Skeletal muscle satellite cell (primary cell): ENCODE data around the gene SDF4.

Experiments
- H3K27me3 ChIP-seq: 2 replicates; pipeline ENCODE4 v1.7.0; 2013; ENCODE audit warnings: low read length; ENCODE audit not compliant: control insufficient read depth, insufficient read depth
- H3K36me3 ChIP-seq: 2 replicates; pipeline ENCODE4 v1.7.0; 2013; ENCODE audit warnings: mild to moderate bottlenecking, control low read depth, low read length; ENCODE audit not compliant: insufficient read depth
- H3K4me1 ChIP-seq: 2 replicates; pipeline ENCODE4 v1.7.0; 2013; ENCODE audit warnings: low read length; ENCODE audit not compliant: control insufficient read depth, insufficient read depth
- H3K4me2 ChIP-seq: 2 replicates; pipeline ENCODE4 v1.7.0; 2013; ENCODE audit warnings: mild to moderate bottlenecking, low read length
- H3K4me3 ChIP-seq: 2 replicates; pipeline ENCODE4 v1.7.0; 2013; ENCODE audit warnings: low read length
- H3K9ac ChIP-seq: 2 replicates; pipeline ENCODE4 v1.7.0; 2013; ENCODE audit warnings: mild to moderate bottlenecking, low read depth, low read length, moderate library complexity
- H3K9me3 ChIP-seq: replicated peaks from 2 replicates; pipeline ENCODE4 v1.7.0; 2013; ENCODE audit warnings: mild to moderate bottlenecking, control low read depth, low read length

Gene SDF4

DNA sequence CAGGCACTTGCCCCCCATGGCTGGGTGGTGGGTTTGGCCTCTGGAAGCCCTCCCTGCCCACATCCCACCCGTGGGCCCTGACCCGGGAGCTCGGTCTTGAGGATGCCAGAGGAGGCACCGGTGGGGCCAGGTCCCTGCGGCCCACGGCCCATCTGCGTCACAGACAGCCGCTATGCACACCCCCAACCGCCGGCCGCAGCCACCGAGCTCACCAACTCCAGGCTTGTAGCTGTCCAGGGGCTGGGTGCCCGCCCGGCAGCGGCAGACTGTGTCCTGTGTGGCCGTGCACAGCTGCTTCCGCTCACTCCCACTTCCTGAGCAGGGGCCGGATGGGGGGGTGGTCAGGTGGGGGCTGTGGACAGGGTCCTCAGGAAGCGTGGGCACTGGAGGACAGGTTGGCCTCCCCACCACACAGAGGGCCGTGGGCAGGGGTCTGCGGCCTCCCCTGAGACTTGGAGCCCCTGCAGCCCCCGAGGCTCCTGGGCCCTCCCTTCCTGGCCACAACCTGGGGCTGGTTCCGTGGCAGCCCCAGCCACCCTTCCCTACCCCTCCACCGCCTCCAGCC, 18.9 kb downstream of the SDF4 start:
- peak overlapping the region; percentile 52 for H3K4me2 ChIP-seq
- H3K4me3 ChIP-seq: no peak overlapping the region
- H3K27me3 ChIP-seq: no peaks in the 10 kb centered on the region
- no peaks in the 10 kb centered on the region for H3K9me3 ChIP-seq
- no peak overlapping the region for H3K9ac ChIP-seq
- H3K4me1 ChIP-seq: peaks cover 20% of the 10 kb centered on the region
- H3K36me3 ChIP-seq: peaks cover 22% of the 10 kb centered on the region

DNA sequence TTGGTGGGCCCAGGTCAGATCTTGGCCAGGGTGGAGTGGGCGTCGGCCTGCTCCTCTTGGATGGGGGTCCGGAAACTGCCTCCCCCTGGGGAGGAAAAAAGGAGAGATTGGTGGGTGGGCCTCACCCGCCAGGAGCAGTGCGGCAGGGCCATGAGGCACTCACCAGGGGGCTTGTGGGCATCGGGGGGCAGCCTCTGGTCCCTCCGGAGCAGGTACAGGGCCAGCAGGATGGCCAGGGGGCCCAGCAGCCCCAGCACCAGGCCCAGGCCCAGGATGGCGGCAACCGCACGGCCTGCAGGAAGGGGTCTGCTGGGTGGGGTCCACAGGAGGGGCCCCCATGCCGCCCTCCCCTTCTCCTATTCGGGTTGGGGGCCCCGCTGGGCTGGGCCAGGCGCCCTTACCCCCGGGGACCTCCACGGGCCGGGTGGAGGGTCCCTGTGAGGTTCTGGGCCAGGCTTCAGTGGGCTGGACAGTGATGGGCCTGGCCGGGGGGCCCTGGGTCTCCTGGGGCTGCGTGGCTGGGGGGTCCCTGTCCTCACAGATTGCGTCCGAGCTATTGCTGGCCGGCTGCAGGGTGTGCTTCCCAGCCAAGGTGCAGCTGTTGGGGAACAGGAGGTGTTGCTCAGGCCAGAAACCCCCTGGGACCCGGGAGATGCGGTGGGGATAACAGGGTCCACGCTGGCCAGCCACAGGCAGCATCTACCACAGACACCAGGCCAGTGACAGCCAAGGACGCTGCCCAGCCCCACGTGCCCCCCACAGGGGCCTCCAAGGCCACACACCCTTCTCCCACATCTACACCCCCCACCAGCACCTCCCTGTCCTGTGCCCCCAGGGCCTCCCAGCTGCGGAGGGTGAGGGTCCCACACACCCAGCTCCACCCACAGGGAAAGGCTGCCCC, 20.0 kb downstream of the SDF4 start:
- no peak overlapping the region for H3K9ac ChIP-seq
- H3K27me3 ChIP-seq: peaks cover 5% of the 10 kb centered on the region
- no peak overlapping the region for H3K4me3 ChIP-seq

DNA sequence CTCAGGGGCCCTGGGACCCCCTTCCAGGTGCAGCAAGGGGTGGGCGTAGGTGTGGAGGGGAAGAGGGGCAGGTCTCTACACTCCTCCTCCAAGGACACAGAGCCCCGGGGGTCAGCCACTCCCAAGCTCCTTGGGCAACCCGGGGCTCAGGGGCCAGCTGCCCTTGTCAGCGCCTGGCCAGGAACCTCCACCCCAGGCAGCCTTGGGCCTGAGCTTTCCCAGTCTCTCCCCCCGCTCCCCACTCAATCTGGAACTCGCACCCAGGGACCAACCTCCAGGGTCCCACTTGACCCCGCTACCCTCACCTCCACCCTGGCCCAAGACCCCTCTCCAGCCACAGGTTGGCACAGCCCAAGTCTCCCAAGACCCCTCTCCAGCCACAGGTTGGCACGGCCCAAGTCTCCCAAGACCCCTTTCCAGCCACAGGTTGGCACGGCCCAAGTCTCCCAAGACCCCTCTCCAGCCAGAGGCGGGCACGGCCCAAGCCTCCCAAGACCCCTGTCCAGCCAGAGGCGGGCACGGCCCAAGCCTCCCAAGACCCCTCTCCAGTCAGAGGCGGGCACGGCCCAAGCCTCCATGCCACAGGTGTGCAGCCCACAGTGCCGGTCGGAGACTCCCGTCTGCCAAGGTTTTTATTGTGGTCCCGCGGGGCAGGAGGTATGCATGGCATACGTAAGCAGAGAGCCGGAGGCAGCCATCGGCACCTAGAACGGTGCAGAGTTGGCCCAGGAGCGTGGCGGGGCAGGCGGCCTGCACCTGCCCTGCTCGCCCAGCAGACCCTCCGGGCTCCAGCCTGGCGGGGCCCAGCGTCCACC, 20.9 kb downstream of the SDF4 start:
- peaks cover 8% of the 10 kb centered on the region for H3K36me3 ChIP-seq
- H3K9ac ChIP-seq: no peak overlapping the region
- H3K9me3 ChIP-seq: no peaks in the 10 kb centered on the region
- no peak overlapping the region for H3K4me3 ChIP-seq
- H3K27me3 ChIP-seq: peaks cover 14% of the 10 kb centered on the region
- no peak overlapping the region for H3K4me2 ChIP-seq
- peaks cover 31% of the 10 kb centered on the region for H3K4me1 ChIP-seq

More for the DNA sequence above, 20.0 kb downstream of the SDF4 start:
- peaks cover 23% of the 10 kb centered on the region for H3K4me1 ChIP-seq
- no peaks in the 10 kb centered on the region for H3K9me3 ChIP-seq
- peaks cover 13% of the 10 kb centered on the region for H3K36me3 ChIP-seq
- no peak overlapping the region for H3K4me2 ChIP-seq

DNA sequence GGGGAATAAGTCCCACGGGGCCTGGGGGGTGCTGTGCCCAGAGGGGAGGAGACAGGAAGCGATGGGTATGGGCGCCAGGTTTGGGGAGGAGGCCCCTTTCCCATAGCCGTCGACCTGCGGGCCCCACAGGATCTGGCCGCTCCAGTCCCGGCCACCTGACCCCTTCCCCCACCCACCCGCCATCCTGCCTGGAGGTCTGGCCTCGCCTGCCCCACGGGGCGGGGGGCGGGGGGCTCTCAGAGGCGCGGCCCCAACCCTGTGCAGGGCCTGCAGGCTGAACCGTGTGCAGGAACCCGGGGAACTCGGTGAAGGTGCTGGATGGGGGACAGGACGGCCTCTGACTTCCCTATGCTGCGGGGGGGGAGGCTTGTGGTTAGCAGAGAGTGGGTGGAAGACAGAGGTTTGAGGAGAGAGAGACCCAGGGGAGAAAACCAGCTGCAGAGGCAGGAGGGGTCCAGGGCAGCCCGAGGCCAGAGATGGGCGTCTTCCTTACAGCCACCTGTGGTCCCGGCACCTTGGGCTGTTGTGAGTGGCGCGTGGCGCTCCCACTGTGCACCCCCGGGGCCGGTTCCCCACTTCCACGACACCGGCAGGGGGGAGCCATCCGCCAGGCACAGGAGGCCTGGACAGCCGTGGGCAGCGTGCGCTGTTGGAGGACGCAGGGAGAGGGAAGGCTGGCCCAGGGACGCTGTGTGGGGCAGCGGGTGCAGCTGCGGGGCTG, 22.9 kb downstream of the SDF4 start:
- H3K27me3 ChIP-seq: peaks cover 17% of the 10 kb centered on the region
- H3K9me3 ChIP-seq: no peaks in the 10 kb centered on the region
- H3K36me3 ChIP-seq: no peaks in the 10 kb centered on the region
- H3K4me3 ChIP-seq: peak overlapping the region; percentile 56
- peaks cover 34% of the 10 kb centered on the region for H3K4me1 ChIP-seq
- no peak overlapping the region for H3K9ac ChIP-seq
- peak overlapping the region; percentile 82 for H3K4me2 ChIP-seq

DNA sequence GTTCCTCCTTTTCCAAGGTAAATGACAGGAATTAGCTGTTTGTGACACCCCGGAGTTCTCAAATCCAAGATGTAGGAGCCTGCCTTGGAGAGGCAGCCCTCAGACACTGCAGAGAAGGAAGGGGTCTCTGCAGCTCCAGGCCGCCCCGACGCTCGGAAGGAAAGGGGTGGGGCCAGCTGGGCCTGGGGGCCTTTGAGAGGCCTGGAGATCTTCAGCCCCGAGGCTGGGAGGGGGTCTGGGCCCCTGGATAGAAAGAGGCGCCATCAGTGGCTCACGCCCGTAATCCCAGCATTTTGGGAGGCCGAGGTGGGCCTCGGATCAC, 24.3 kb downstream of the SDF4 start:
- peaks cover 17% of the 10 kb centered on the region for H3K27me3 ChIP-seq
- H3K9ac ChIP-seq: no peak overlapping the region
- no peak overlapping the region for H3K4me3 ChIP-seq
- peak overlapping the region; percentile 82 for H3K4me2 ChIP-seq
- H3K9me3 ChIP-seq: no peaks in the 10 kb centered on the region
- H3K36me3 ChIP-seq: no peaks in the 10 kb centered on the region
- H3K4me1 ChIP-seq: peaks cover 27% of the 10 kb centered on the region

DNA sequence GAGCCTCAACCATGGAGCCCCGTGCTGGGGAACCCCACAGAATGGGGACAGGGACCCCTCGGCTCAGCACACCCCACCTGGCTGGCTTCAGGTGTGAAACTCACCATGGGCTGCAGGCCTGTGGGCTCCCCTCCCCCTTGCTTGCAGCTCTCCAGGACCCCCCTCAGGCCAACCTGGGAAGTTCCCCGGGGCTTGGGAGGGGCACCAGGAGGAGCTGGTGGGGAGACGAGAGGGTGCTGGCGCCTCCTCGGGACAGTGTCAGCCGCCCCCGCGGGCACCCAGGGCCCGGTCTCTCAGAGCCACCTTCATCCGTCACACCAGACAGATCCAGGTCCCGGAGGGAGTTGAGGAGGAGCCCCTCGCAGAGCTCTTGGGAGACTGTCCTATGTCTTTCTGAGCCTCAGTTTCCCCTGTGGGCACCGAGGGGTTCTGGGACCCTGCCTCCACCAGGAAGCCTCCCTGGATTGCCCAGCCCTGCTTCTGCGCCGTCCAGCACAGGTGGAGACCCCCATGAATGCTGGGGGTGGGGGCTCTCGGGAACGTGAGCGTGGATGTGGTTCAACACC, 24.8 kb downstream of the SDF4 start:
- Histone ChIP-seq H3K36me3 (no peaks in the 10 kb centered on the region), H3K27me3 (peaks cover 17% of the 10 kb centered on the region), H3K4me2 (no peak overlapping the region), H3K4me1 (peaks cover 27% of the 10 kb centered on the region), H3K4me3 (no peak overlapping the region), H3K9me3 (no peaks in the 10 kb centered on the region), H3K9ac (no peak overlapping the region)

DNA sequence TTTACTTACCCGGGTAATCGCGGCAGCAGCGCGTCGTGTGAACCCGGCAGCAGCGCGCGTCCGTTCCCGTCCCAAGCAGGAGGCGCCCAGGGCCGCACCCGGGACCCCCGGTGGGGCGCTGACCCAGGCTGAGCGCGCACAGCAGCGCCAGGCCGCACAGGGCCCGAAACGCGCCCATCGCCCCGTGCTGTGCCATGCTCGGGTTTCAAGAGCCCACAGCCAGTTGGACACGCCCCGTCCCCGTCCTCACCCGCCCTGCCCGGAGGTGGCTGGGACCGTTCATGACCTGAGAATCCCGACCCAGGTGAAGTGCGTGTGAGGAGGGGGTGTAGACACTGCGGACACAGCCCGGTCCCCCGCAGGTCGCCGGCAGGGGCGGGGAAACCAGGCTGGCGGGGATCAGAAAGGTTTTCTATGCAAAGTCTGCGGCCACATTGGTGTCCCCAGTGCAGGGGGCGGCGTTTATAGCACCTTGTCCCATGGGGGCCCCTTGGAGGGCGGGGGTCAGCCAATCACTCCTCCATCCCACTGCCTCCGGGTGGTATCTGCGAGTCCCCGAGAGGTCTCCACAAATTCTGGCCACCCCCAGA, 25.3 kb downstream of the SDF4 start, which contains the start of gene TNFRSF18:
Gene TNFRSF18, minus strand, starts transcription at position 217 of the 590 bp plus-strand sequence. Its CDS starts 21 bp downstream, at position 196.
- H3K4me2 ChIP-seq: peak within 1 kb of the TSS; percentile 67
- peaks cover 27% of the 10 kb centered on the region for H3K4me1 ChIP-seq
- no peaks in the 10 kb centered on the region for H3K36me3 ChIP-seq
- no peak within 1 kb of the TSS for H3K9ac ChIP-seq
- H3K27me3 ChIP-seq: peaks cover 17% of the 10 kb centered on the region
- H3K4me3 ChIP-seq: no peak within 1 kb of the TSS
- H3K9me3 ChIP-seq: no peaks in the 10 kb centered on the region

DNA sequence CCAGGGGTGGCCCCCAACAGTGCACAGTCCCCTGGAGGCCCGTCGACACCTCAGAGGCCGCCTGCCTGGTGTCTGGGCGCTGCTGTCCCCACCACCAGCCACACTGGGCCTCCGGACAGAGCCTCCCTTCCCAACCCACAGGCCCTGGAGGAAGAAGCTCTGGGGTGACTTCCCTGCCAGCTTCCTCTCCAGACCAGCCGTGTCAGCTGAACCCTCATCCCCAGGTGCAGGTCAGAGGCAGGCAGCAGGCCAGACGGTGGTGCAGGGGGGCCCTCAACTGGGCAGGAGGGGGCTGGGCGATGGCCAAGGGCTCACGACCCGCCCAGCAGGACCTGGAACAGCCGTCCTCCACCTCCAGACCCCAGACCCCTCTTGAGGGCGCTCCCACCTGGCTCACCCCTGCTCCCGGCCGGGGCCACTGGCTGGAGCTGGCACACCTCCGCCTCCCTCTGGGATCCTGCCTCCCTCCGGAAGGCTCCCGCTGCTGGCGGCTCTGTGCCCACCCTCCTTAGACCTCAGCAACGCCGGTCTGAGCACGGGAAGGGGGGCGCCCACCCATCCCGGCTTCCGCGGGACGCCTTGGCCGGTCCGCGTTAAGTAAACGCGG, 25.9 kb downstream of the SDF4 start:
- Histone ChIP-seq H3K9ac (no peak overlapping the region), H3K36me3 (no peaks in the 10 kb centered on the region), H3K9me3 (no peaks in the 10 kb centered on the region), H3K4me2 (peak overlapping the region; percentile 67), H3K4me1 (peaks cover 27% of the 10 kb centered on the region), H3K4me3 (no peak overlapping the region), H3K27me3 (peaks cover 17% of the 10 kb centered on the region)

DNA sequence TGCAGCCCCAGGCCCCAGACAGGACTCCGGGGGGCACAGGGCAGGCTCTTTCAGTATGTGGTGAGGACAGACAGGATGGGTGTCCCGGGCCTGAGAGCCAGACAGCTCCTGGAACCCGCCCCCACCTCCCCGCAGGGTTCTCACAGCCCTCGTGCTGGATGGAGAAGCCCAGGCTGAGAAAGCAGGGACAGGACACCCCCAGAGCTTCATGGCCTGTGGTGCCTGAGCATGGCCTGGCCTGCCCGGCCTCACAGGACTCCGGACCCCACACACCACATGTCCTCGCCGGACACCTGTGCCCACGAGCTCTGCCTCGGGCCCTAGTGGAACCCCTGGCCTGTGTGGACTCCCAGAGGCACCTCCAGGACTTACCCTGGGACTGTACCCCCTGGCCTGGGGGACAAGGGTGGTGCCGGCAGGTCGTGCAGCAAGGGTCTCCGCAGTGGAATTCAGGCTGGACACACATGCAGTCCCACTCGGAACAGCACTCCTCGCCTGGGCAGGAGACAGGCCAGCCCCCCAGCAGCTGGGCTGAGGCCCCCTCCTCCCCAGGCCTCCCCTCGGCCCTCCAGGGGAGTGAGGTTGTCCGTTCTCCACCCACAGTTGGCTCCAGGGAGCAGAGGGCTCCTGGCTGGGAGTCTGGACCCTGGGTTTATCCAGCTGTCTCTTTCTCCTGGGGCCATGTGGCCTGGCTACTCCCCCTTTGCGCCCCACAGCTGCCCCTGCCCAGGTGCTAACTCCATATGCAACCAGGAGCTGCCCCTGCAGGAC, 26.6 kb downstream of the SDF4 start:
- no peaks in the 10 kb centered on the region for H3K9me3 ChIP-seq
- H3K4me3 ChIP-seq: no peak overlapping the region
- peaks cover 27% of the 10 kb centered on the region for H3K4me1 ChIP-seq
- H3K4me2 ChIP-seq: no peak overlapping the region
- H3K27me3 ChIP-seq: peaks cover 21% of the 10 kb centered on the region
- H3K36me3 ChIP-seq: no peaks in the 10 kb centered on the region
- H3K9ac ChIP-seq: no peak overlapping the region

DNA sequence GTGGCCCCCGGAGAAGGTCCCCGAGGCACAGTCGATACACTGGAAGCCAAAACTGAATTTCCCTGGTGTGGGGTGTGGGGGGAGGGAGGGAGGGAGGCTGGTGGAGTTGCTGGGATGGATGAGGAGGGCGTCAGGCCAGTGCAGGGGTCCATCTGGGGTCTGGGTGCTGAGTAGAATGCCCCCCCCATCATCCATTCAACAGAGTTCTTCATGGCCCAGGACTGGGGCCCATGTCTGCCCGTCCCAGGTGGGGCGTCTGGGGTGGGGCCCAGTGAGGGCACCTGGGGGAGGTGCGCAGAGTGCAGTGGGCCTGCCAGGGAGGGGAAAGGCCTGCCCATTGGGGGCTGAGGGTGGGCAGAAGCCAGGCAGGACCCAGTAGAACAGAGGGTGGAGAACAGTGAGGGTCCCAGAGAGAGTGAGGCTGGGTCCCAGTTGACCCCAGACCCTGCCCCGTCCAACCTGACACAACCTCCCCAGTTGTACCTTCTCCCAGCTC, 27.3 kb downstream of the SDF4 start:
- H3K4me1 ChIP-seq: peaks cover 27% of the 10 kb centered on the region
- no peak overlapping the region for H3K4me3 ChIP-seq

More for the DNA sequence above, 27.3 kb downstream of the SDF4 start:
- Histone ChIP-seq H3K36me3 (no peaks in the 10 kb centered on the region), H3K27me3 (peaks cover 21% of the 10 kb centered on the region), H3K4me2 (no peak overlapping the region), H3K9me3 (no peaks in the 10 kb centered on the region), H3K9ac (no peak overlapping the region)
